Neural crest cell (in vitro differentiated cells): ENCODE results near the gene ARNT2. TPM values are rescaled to one million over a fixed set of nuclear protein-coding genes. Genes with fewer than 3 reads are reported as not detected.
A peak's percentile ranks its signal among the peaks of the same experiment; 100 is the strongest.

Experiments used
- DNase-seq: peaks from one replicate; pipeline ENCODE4 v3.0.0; 2021; ENCODE audit warnings: low read depth, mixed read lengths, low spot score
- H3K27ac Mint-ChIP-seq: one replicate; pipeline ENCODE4 v1.8.0; 2021; ENCODE audit warnings: mild to moderate bottlenecking, mixed read lengths; ENCODE audit not compliant: unreplicated experiment
- H3K27me3 Mint-ChIP-seq: 2 replicates; pipeline ENCODE4 v1.8.0; 2021; ENCODE audit warnings: low read depth, mild to moderate bottlenecking, mixed read lengths
- H3K36me3 Mint-ChIP-seq: 2 replicates; pipeline ENCODE4 v1.8.0; 2021; ENCODE audit warnings: low read depth, mild to moderate bottlenecking, mixed read lengths
- H3K4me1 Mint-ChIP-seq: 2 replicates; pipeline ENCODE4 v1.8.0; 2021; ENCODE audit warnings: mixed read lengths
- H3K4me3 Mint-ChIP-seq: one replicate; pipeline ENCODE4 v1.8.0; 2021; ENCODE audit warnings: mild to moderate bottlenecking, mixed read lengths
- H3K9me3 Mint-ChIP-seq: 2 replicates; pipeline ENCODE4 v1.8.0; 2021; ENCODE audit warnings: mixed read lengths
- CTCF ChIP-seq: fragments of 200-600 bp; sonication (generic); conservative IDR thresholded peaks from 2 replicates; pipeline ENCODE4 v1.5.0; 2021; ENCODE audit warnings: antibody characterized with exemption, mild to moderate bottlenecking
- total RNA-seq: library from RNA; stranded (reverse); gene quantifications from 2 replicates; pipeline ENCODE4 v1.2.1, GENCODE V29; 2021

The ARNT2 gene
- total RNA-seq, 1 donor from 2014 or later, result 58.3 TPM

DNA sequence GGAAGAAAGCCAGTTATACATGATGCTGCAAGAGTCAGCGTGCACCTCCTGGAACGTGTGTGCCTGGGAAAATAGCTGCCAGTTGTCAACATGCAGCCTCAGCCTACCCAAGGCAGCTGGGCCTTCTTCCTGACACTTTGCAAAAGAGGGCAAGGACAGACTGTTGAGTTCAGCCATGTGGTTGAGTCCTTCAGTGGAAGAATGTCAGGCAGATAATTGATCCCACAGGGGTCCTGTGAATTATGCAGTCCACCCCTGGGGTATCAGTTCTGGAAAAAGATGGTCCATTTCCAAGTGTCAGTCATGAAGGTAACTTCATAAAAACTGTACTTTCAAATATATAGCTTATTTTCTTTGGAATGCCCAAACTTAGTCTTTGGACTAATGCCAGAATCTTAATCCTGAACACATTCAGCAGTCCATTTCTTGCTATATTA is 79.6 kb downstream of the ARNT2 start:
- H3K27me3 Mint-ChIP-seq, result no peaks in the 10 kb centered on the region
- TF ChIP-seq CTCF, result no peak
- no peak for DNase-seq
- no peaks in the 10 kb centered on the region for H3K9me3 Mint-ChIP-seq
- H3K27ac Mint-ChIP-seq, result no peak overlapping the region
- H3K4me3 Mint-ChIP-seq, result no peak overlapping the region
- H3K36me3 Mint-ChIP-seq, result peaks cover 23% of the 10 kb centered on the region
- peaks cover 9% of the 10 kb centered on the region for H3K4me1 Mint-ChIP-seq

DNA sequence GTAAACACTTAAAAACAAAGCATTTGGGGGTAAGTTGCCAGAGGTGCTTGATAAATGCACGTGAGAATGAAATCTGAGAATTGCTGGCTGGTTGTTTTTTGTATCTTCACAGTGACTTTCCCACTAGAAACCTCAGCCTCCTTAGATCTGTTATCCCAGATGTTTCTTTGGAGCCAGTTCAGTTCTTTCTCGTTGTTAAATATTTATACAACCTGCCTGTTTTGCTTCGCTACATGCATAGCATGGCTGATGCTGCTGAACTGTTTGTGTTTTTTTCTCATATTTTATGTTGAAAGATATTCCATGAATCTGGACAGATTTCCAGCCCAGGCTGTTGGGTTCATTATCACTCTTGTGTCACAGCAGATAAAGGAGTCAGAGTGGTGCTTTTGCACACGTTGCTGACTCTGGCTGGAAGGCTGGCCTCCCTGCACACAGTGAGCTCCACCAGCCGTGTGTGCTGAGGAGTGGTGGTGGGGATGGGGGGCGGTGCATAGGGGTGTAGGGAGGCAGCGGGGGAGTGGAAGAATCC is 80.2 kb downstream of the ARNT2 start:
- Mint-ChIP-seq H3K4me1 (peaks cover 6% of the 10 kb centered on the region), H3K27ac (no peak overlapping the region), H3K36me3 (peaks cover 18% of the 10 kb centered on the region), H3K9me3 (no peaks in the 10 kb centered on the region), H3K4me3 (no peak overlapping the region), H3K27me3 (no peaks in the 10 kb centered on the region)
- TF ChIP-seq CTCF, result no peak
- no peak for DNase-seq

DNA sequence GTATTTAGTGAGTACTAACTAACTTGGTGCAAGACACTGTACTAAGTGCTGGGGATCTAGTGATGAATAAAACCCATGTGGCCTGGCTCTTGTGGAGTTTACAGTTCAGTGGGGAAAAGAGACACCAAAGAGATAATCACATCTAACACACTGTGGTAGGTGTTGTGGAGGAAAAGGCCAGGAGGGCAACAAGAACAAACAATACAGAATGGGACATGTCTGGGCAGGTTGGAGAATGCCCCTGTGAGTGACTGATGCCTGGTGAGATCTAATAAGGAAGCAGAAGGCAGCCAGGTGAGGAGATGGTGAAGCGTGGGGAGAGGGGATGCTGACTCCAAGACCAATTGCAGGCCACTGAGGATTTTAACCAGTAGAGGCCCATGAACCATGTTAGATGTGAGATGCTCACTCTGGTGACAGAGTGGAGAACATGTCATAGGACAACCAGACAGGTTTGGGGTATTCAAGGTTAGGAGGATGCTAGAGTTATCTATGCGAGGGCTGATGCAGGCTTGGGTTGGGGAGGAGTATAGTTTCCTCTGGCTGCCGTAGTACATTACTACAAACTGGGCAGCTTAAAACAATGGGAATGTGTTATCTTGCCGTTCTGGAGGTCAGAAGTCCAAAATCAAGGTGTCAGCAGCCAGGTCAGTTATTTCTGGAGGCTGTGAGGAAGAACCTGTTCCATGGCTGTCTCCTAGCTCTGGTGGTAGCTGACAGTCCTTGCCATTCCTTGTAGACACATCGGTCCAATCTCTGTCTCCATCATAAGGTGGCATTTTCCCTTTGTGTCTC is 81.4 kb downstream of the ARNT2 start:
- TF ChIP-seq CTCF, result no peak
- Mint-ChIP-seq H3K4me3 (no peak overlapping the region), H3K36me3 (peaks cover 17% of the 10 kb centered on the region), H3K27me3 (no peaks in the 10 kb centered on the region), H3K4me1 (peaks cover 6% of the 10 kb centered on the region), H3K9me3 (no peaks in the 10 kb centered on the region), H3K27ac (no peak overlapping the region)
- DNase-seq, result no peak

GRCh38 chr15:80487839-80488390 is 83.7 kb downstream of the ARNT2 start:
- Mint-ChIP-seq H3K27ac (peak overlapping the region; percentile 57), H3K36me3 (peaks cover 25% of the 10 kb centered on the region), H3K4me1 (peaks cover 3% of the 10 kb centered on the region), H3K9me3 (no peaks in the 10 kb centered on the region), H3K27me3 (no peaks in the 10 kb centered on the region), H3K4me3 (no peak overlapping the region)
- no peak for DNase-seq
- TF ChIP-seq CTCF, result no peak

- H3K27me3 Mint-ChIP-seq, result no peaks in the 10 kb centered on the region
- peaks cover 30% of the 10 kb centered on the region for H3K36me3 Mint-ChIP-seq
- H3K4me3 Mint-ChIP-seq, result no peak overlapping the region
- TF ChIP-seq CTCF, result no peak
- DNase-seq, result no peak
- no peak overlapping the region for H3K27ac Mint-ChIP-seq
- peaks cover 7% of the 10 kb centered on the region for H3K4me1 Mint-ChIP-seq
- H3K9me3 Mint-ChIP-seq, result no peaks in the 10 kb centered on the region
Measured at GRCh38 chr15:80489030-80489594, 84.9 kb downstream of the ARNT2 start.
